NCI-H2196 (cell line): ENCODE results near the gene SLC7A11.

ENCODE experiments used
- DNase-seq: peaks from one replicate; lab custom pipeline; 2025; ENCODE audit not compliant: unreplicated experiment; lab: John Stamatoyannopoulos, UW

Gene SLC7A11

GRCh38 chr4:138242076-138242833 lies at the start of gene SLC7A11:
TSS of gene SLC7A11 (minus strand) at chr4:138242349. CDS start at chr4:138242069, 280 bp downstream.
- DNase-seq: peak; percentile 47

- no peak for DNase-seq
Observed at GRCh38 chr4:138291431-138291830, 49.3 kb upstream of the SLC7A11 start.

- no peak for DNase-seq
Observed at GRCh38 chr4:138290805-138291204, 48.7 kb upstream of the SLC7A11 start.

- DNase-seq: no peak
Observed at GRCh38 chr4:138279286-138279685, 37.1 kb upstream of the SLC7A11 start.

- no peak for DNase-seq
Observed at GRCh38 chr4:138277133-138277532, 35.0 kb upstream of the SLC7A11 start.

GRCh38 chr4:138275963-138276621 lies 33.9 kb upstream of the SLC7A11 start:
- no peak for DNase-seq

GRCh38 chr4:138275216-138275615 lies 33.1 kb upstream of the SLC7A11 start:
- no peak for DNase-seq

- no peak for DNase-seq
Observed at GRCh38 chr4:138269175-138269574, 27.0 kb upstream of the SLC7A11 start.

- no peak for DNase-seq
Observed at GRCh38 chr4:138267835-138268234, 25.7 kb upstream of the SLC7A11 start.

- DNase-seq: no peak
Observed at GRCh38 chr4:138266948-138267347, 24.8 kb upstream of the SLC7A11 start.

- DNase-seq: no peak
Observed at GRCh38 chr4:138263247-138263816, 21.2 kb upstream of the SLC7A11 start.

- no peak for DNase-seq
Observed at GRCh38 chr4:138262469-138262868, 20.3 kb upstream of the SLC7A11 start.

GRCh38 chr4:138262030-138262429 lies 19.9 kb upstream of the SLC7A11 start:
- DNase-seq: no peak

GRCh38 chr4:138259824-138260223 lies 17.7 kb upstream of the SLC7A11 start:
- no peak for DNase-seq

GRCh38 chr4:138259271-138259670 lies 17.1 kb upstream of the SLC7A11 start:
- no peak for DNase-seq

- no peak for DNase-seq
Observed at GRCh38 chr4:138256608-138257007, 14.5 kb upstream of the SLC7A11 start.

GRCh38 chr4:138255917-138256597 lies 13.9 kb upstream of the SLC7A11 start:
- no peak for DNase-seq

GRCh38 chr4:138252551-138252950 lies 10.4 kb upstream of the SLC7A11 start:
- DNase-seq: no peak

- no peak for DNase-seq
Observed at GRCh38 chr4:138251938-138252337, 9.8 kb upstream of the SLC7A11 start.

- no peak for DNase-seq
Observed at GRCh38 chr4:138249132-138249531, 7.0 kb upstream of the SLC7A11 start.

- DNase-seq: no peak
Observed at GRCh38 chr4:138248058-138248457, 5.9 kb upstream of the SLC7A11 start.

- DNase-seq: no peak
Observed at GRCh38 chr4:138247643-138248042, 5.5 kb upstream of the SLC7A11 start.
